HepG2 (cell line): ENCODE measurements around the gene KISS1R. TPM values are rescaled to one million over a fixed set of nuclear protein-coding genes. Genes with fewer than 3 reads are reported as not detected.
A peak's percentile ranks its signal among the peaks of the same experiment; 100 is the strongest.

Experiments used
- AGO2 ChIP-seq: fragments of 200-400 bp; formaldehyde crosslinking; optimal IDR thresholded peaks from 2 replicates; pipeline ENCODE3; 2017; ENCODE audit warnings: mild to moderate bottlenecking, low read depth, low read length, moderate library complexity
- CAMTA2 ChIP-seq: sonication (generic); formaldehyde crosslinking; IDR thresholded peaks from 2 replicates; pipeline ENCODE4 v1.4.0; 2020; ENCODE audit warnings: mild to moderate bottlenecking, missing genetic modification reagents, borderline replicate concordance
- REL ChIP-seq: sonication (generic); formaldehyde crosslinking; conservative IDR thresholded peaks from 2 replicates; pipeline ENCODE4 v1.8.0; 2022; ENCODE audit warnings: mild to moderate bottlenecking, missing genetic modification reagents, moderate library complexity
- SRF ChIP-seq: IDR thresholded peaks from 2 replicates; pipeline ENCODE4 v1.6.1; 2011; ENCODE audit warnings: mild to moderate bottlenecking, low read depth, low read length, moderate library complexity
- TRIM22 ChIP-seq: fragments of 450-650 bp; IDR thresholded peaks from 2 replicates; pipeline ENCODE4 v1.6.1; 2017
- ZNF143 ChIP-seq: sonication (generic); formaldehyde crosslinking; IDR thresholded peaks from 2 replicates; pipeline ENCODE4 v1.4.0; 2020; ENCODE audit warnings: missing genetic modification reagents
- ZNF296 ChIP-seq: sonication (generic); formaldehyde crosslinking; conservative IDR thresholded peaks from 2 replicates; pipeline ENCODE4 v1.5.0; 2020; ENCODE audit warnings: mild to moderate bottlenecking, missing genetic modification reagents
- ZNF687 ChIP-seq: sonication (generic); formaldehyde crosslinking; IDR thresholded peaks from 2 replicates; pipeline ENCODE4 v1.5.1; 2020; ENCODE audit warnings: mild to moderate bottlenecking, missing genetic modification reagents, moderate library complexity
- polyA plus RNA-seq, 8 experiments: library from polyadenylated mRNA; depleted of rRNA in 3 of 8; stranded (reverse) in 7 of 8; unstranded in 1 of 8; fragments of >200 nt; fragmentation: Illumina TruSeq in 4 of 8; extraction: Trizol in 4 of 8; gene quantifications; 2 replicates each; pipeline versions ENCODE4 v1.2.1 to v1.2.3, GENCODE V29; 2011 to 2016; ENCODE audit warnings: low read depth in 4 of 8, missing spikeins in 1 of 8, mixed read lengths in 1 of 8; ENCODE audit not compliant: insufficient read depth in 1 of 8
- total RNA-seq, 5 experiments: library from RNA; depleted of rRNA; stranded (reverse); fragments of >200 nt; fragmentation: Illumina TruSeq; extraction: Trizol; gene quantifications; 2 replicates each; pipeline ENCODE4 v1.2.3, GENCODE V29; 2016; ENCODE audit warnings: low read depth in 1 of 5

Gene KISS1R
- total and polyA plus RNA-seq, 2 of the 13 experiments (the other 11 are each of a cell fraction or from before 2014, with no cell fraction given): 1.1 to 10.2 TPM

GRCh38 chr19:938233-938923 is 21.2 kb downstream of the KISS1R start (continued):
- TF ChIP-seq CAMTA2 (no peak), ZNF296 (CRISPR knock-in tag) (no peak), SRF (no peak), AGO2 (peak; percentile 76), REL (CRISPR knock-in tag) (no peak), ZNF687 (CRISPR knock-in tag) (peak; percentile 69), TRIM22 (no peak), ZNF143 (0 out of 2 replicates have a peak, but pooled peaks have one; percentile 13)
- TF ChIP-seq, all 625 proteins: peak for 12
